ENCODE results near the gene SEMA4G.

DNA sequence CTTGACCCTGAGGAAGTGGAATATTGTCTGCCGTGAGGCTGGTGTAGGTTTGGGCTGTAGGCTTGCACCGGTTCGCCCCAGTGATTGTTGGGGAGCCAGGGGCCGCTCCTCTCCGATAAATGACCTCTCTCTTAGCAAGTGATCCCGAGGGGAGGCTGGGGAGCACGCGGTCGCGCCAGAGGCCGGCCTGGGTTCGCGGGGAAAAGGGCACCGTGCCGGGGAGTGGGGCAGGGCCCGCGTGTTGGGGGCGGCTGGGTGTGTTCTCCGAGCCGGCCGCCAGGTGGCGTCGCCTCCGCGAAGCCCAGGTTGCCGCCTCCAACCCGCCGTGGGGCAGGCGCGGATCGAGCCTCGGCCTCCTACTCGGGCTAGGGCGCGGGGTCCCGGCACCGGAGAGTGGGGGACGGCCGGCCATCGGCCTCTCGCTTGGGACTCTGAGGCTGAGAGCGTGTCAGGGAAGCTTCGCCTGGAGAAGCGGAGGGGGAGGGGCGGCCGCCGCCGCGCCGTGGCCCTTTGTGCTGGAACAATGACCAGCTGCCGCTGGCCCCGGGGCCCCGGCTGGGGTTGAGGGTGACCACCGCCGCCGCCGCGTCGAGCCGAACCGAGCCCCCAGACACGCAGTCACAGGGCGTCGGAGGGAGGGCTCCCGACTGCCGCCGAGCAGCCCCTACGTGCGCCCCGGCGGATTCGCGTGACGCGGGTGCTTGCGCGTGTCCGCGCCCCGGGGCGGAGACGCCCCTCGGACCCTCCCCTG, 29.9 kb downstream of the SEMA4G start:
- TF ChIP-seq, protein P1, sequence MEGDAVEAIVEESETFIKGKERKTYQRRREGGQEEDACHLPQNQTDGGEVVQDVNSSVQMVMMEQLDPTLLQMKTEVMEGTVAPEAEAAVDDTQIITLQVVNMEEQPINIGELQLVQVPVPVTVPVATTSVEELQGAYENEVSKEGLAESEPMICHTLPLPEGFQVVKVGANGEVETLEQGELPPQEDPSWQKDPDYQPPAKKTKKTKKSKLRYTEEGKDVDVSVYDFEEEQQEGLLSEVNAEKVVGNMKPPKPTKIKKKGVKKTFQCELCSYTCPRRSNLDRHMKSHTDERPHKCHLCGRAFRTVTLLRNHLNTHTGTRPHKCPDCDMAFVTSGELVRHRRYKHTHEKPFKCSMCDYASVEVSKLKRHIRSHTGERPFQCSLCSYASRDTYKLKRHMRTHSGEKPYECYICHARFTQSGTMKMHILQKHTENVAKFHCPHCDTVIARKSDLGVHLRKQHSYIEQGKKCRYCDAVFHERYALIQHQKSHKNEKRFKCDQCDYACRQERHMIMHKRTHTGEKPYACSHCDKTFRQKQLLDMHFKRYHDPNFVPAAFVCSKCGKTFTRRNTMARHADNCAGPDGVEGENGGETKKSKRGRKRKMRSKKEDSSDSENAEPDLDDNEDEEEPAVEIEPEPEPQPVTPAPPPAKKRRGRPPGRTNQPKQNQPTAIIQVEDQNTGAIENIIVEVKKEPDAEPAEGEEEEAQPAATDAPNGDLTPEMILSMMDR (conservative IDR thresholded peaks at IDR 0.05): peak; percentile 83
- TF ChIP-seq EZH2 (IDR thresholded peaks at IDR 0.05; ENCODE audit: low read depth): no peak

Measured in PC-9 (cell line).